Suppressor macrophage (primary cell): ENCODE measurements around the gene SAP25.

Experiments used
- DNase-seq, 4 experiments: peaks; one replicate each; pipeline ENCODE4 v3.0.0-alpha.2; 2020 to 2022
- total RNA-seq, 17 experiments: gene quantifications; one replicate each; lab custom pipeline; 2026; ENCODE audit warnings: mixed read lengths in 6 of 17, inconsistent platforms in 3 of 17; lab: John Stamatoyannopoulos, UW

The SAP25 gene
- 0 reads per million in 17 experiments for total RNA-seq

GRCh38 chr7:100573691-100574361, at the start of gene SAP25:
TSS of gene SAP25 (minus strand) at chr7:100573900. CDS start at chr7:100573742, 158 bp downstream.
- no peak for DNase-seq

GRCh38 chr7:100621554-100621953, 47.9 kb upstream of the SAP25 start:
- DNase-seq: no peak

GRCh38 chr7:100620804-100621203, 47.1 kb upstream of the SAP25 start:
- DNase-seq: no peak

DNA sequence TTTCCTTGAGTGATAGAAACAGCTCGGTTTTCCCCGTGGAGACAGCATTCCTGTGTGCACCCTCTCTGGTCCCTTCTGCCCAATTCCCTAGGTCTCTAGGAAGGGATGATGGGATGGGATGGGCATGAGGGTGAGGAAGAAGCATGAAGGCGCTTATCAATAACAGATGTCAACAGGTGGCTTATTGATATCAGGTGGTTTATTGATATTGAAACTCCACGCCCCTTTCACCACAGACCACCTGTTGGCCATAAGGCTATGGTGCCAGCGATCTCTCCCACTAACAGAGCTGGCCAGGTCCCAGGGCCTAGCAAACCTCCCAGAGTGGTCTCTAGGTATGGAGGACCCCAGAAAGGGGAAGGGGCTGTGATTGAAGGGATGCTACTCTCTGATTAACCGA, 46.5 kb upstream of the SAP25 start:
- no peak for DNase-seq

DNA sequence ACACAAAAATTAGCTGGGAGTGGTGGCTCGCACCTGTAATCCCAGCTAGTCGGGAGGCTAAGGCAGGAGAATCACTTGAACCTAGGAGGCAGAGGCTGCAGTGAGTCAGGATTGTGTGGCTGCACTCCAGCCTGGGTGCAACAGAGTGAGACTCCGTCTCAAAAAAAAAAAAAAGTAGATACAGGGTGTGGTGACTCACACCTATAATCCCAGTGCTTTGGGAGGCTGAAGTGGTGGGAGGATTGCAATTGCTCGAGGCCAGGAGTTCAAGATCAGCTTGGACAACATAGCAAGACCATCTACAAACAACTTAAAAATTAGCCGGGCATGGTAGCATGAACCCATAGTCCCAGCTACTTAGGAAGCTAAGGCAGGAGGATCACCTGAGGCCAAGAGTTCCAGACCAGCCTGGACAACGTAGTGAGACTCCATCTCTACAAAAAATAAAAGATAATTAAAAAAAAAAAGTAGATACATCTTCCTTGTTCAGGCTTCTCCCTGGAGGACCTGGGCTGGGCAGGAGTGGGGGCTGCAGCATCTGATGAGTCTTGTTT, 40.7 kb upstream of the SAP25 start:
- DNase-seq: no peak

DNA sequence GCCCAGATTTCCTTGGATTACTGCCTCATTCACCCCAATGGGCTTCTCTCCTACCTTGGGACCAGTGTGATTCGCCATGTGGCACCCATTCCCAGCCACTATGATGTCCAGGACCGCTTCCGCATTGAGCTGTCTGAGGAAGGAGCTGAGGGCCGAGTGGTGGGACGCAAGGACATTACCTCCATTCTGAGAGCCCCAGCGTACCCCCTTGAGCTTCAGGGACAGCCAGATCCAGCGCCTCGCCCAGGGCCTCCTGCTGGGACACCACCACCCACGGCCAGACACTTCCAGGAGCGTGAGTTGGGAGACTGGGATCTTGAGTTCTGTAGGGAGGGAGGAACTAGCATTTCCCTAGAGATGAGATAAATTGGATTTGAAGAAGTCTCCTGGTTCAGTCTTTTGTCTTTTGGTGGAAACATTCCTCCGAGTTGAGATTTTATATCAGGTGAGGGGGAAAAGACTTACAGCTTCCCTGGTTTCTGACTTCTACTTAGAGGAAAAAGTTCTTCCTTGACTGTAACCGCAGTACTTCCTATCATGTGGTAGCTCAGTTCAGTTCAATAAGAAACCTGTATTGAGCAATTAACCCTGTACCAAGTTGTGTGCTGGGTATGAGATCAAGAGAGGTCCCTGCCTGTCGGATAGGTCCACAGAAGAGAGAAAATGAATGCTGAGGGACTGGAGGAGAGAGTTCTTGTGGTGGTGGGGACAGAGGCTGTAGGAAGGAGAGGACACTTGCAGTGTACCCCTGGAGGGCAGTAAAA, 39.9 kb upstream of the SAP25 start:
- DNase-seq: peak in 3 of 4 experiments; percentile 12 to 60 (median 56)

DNA sequence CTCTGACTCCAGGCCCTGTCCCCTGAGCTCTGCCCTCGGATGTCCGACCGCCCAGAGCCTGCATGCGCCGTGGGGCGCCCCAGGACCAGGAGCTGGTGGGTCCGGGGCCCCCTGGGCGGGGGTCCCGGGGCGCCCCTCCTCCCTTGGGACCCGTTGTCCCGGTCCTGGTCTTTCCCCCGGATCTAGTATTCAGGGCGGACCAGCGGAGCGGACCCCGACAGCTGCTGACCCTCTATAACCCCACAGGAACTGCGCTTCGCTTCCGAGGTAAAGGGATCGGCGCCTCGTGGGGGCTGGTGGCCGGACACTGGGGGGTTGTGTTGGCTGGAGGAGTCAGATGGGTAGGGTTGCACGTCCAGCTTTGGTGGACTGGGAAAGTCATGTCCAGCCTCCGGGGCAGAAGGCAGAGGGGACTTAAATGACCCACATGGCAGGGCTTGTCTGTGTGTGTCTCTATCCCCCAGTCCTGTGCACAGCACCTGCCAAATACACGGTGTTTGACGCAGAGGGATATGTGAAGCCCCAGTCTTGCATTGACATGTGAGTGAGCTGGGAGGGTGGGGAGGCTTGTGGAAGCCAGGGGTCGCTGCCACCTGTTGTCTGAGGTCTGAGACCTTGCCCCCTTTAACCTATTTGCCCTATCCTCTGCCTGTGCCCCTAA, 39.2 kb upstream of the SAP25 start:
- no peak for DNase-seq

DNA sequence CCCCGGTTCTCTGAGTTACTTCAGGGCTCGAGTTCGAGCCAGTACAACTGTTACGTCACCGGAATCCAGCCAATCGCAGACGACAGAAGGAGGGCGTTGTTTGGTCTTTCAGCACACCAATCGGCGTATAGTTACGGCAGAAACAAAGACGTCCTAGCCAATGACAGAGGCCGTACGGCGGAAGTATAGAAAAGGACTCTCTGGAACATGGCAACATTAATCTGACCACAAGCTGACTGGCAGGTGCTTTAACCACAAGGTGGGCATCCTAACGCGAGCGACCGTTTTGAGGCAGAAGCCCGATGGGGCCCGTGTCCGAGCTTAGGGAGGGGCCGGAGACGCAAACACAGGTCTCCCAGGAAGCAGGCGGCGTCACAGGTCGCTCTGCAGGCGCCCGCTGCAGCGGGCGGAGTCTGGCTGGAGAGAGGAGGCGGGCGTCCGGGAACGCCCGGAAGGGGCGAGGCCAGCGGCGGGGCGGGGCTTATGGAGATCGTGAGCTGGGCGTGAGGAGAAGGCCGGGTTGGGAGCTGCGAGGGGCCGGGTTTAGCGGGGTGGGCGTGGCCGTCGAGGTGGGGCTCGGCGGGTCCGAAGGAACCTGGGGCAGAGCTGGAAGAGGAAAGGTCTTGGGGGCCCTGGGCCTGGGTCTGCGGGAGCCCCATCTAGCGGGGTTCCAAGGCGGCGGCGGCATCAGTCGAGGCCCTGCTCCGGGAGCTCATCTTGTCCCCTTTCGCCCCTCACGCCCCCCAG, 38.5 kb upstream of the SAP25 start, which contains the start of gene MOSPD3:
Gene MOSPD3 (plus strand): TSS at position 558 of the 747 bp plus-strand sequence. CDS start 252 bp downstream, outside the sequence.
- DNase-seq: peak; percentile 98 to 99 (median 99)

DNA sequence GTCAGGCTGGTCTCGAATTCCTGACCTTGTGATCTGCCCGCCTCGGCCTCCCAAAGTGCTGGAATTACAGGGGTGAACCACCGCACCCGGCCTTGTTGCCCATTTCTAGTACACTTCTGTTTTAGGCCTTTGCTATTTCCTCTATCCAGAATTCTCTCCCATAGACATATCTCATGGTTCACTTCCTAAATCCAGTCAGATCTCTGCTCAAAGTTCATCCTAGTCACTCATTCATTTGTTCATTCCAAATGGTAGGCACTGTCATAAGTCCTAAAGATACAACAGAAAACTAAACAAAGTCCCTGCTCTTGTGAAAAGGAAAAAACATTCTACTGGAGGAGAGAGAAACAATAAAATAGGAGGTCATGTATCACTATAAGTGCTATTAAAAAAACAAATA, 36.3 kb upstream of the SAP25 start:
- peak in 3 of 4 experiments; percentile 21 to 57 (median 52) for DNase-seq

DNA sequence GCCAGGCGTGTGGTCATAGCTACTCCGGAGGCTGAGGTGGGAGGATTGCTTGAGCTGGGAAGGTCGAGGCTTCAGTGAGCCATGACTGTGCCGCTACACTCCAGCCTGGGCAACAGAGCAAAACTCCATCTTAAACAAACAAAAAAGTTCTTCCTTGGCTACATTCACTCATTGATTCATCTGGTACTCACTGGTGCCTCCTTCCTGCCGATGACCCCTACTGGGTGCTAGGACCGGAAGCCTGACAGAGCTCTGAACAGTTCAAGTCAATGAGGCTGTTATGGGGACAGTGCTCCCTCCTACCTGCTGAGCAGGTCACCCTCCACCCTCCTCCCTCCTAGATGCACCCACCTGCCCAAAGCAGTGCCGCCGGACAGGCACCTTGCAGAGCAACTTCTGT, 33.4 kb upstream of the SAP25 start:
- no peak for DNase-seq

DNA sequence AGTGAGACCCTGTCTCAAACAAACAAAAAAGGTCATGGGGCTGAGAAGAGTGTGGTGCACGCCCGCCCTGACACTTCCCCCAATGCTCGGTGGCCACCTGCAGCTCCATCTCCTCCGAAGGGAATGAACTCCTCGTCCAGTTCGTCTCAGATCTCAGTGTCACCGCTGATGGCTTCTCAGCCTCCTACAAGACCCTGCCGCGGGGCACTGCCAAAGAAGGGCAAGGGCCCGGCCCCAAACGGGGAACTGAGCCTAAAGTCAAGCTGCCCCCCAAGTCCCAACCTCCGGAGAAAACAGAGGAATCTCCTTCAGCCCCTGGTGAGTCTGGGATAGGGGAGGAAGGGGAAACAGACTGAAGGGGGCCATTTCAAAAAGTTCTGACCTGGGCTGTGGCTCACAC, 32.6 kb upstream of the SAP25 start:
- DNase-seq: no peak

GRCh38 chr7:100604976-100605911, 31.5 kb upstream of the SAP25 start:
- peak; percentile 57 to 84 (median 72) for DNase-seq

- DNase-seq: peak; percentile 79 to 93 (median 86)
These were observed 30.6 kb upstream of the SAP25 start for GRCh38 chr7:100604028-100604975.

- DNase-seq: no peak
These were observed 30.0 kb upstream of the SAP25 start for GRCh38 chr7:100603726-100604027.

GRCh38 chr7:100602889-100603725, 29.4 kb upstream of the SAP25 start:
- DNase-seq: no peak

DNA sequence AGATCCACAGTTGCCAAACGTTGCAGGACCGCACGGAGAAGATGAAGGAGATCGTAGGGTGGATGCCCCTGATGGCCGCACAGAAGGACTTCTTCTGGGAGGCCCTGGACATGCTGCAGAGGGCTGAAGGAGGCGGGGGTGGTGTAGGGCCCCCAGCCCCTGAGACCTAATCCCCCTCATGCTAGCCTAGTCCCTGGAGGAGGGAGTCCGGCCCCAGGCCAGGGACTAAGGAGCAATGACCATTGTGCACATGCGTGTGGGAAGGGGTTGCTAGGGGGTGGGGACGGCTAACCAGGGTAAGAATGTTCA, 27.0 kb upstream of the SAP25 start:
- DNase-seq: no peak

- no peak for DNase-seq
These were observed 26.4 kb upstream of the SAP25 start for GRCh38 chr7:100599911-100600729.

DNA sequence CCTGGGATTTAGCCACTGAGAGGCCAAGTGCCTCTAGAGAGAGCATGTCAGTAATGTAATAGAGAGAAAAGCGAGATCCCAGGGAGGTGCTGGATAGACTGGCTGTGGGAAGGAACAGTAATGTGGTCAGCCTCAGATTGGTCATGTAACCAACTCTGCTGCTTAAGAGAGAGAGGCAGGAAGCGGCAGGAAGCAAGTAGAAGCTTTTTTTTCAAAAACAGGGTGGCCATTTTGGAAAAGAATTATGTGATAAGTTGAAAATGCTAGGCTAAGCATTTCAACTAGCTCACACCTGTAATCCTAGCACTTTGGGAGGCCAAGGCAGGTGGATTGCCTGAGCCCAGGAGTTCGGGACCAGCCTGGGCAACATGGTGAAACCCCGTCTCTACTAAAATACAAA, 24.7 kb upstream of the SAP25 start:
- no peak for DNase-seq
